ENCODE measurements around the gene SPINK1. TPM values are rescaled to one million over a fixed set of nuclear protein-coding genes. Genes with fewer than 3 reads are reported as not detected.
A peak's percentile ranks its signal among the peaks of the same experiment; 100 is the strongest.
"Not testable (repeated sequence)": the region's sequence is repeated elsewhere in the genome, so short reads cannot be mapped to it uniquely, and the experiment has no call there.

Gene SPINK1
- total RNA-seq, 1 donor from 2014 or later: not detected

- no peaks in the 10 kb centered on the region for H3K9me3 ChIP-seq
- no peaks in the 10 kb centered on the region for H3K36me3 ChIP-seq
- no peak for TF ChIP-seq CTCF (IDR thresholded peaks at IDR 0.05)
- intact Hi-C loops (cut with DNase I): no loop called here
- ATAC-seq (no peak), DNase-seq (no peak)
- no peak overlapping the region for H3K4me3 ChIP-seq
- peaks cover 5% of the 10 kb centered on the region for H3K4me1 ChIP-seq
- H3K27me3 ChIP-seq: no peaks in the 10 kb centered on the region
- H3K27ac ChIP-seq: no peak overlapping the region
These were observed 21.4 kb downstream of the SPINK1 start for GRCh38 chr5:147809830-147810666.

- H3K4me3 ChIP-seq: no peak overlapping the region
- H3K27ac ChIP-seq: peak overlapping the region; percentile 34
- peak; percentile 90 for ATAC-seq
- no peaks in the 10 kb centered on the region for H3K36me3 ChIP-seq
- peak; percentile 73 for DNase-seq
- no peaks in the 10 kb centered on the region for H3K9me3 ChIP-seq
- H3K27me3 ChIP-seq: no peaks in the 10 kb centered on the region
- H3K4me1 ChIP-seq: peaks cover 14% of the 10 kb centered on the region
- intact Hi-C loops (cut with DNase I): no loop called here
- TF ChIP-seq CTCF (IDR thresholded peaks at IDR 0.05): no peak
These were observed 26.4 kb downstream of the SPINK1 start for GRCh38 chr5:147805030-147805454.

GRCh38 chr5:147804334-147804733 is 27.1 kb downstream of the SPINK1 start:
- ATAC-seq: no peak
- no peaks in the 10 kb centered on the region for H3K27me3 ChIP-seq
- H3K36me3 ChIP-seq: no peaks in the 10 kb centered on the region
- H3K4me1 ChIP-seq: peaks cover 14% of the 10 kb centered on the region
- peak overlapping the region; percentile 51 for H3K27ac ChIP-seq
- no peaks in the 10 kb centered on the region for H3K9me3 ChIP-seq
- DNase-seq: no peak
- TF ChIP-seq CTCF (IDR thresholded peaks at IDR 0.05): no peak
- no peak overlapping the region for H3K4me3 ChIP-seq
- intact Hi-C loops (cut with DNase I): no loop called here

GRCh38 chr5:147803926-147804325 is 27.5 kb downstream of the SPINK1 start:
- H3K27ac ChIP-seq: no peak overlapping the region
- intact Hi-C loops (cut with DNase I): no loop called here
- DNase-seq (no peak), ATAC-seq (no peak)
- no peaks in the 10 kb centered on the region for H3K27me3 ChIP-seq
- H3K4me1 ChIP-seq: peaks cover 14% of the 10 kb centered on the region
- no peak overlapping the region for H3K4me3 ChIP-seq
- H3K36me3 ChIP-seq: no peaks in the 10 kb centered on the region
- no peaks in the 10 kb centered on the region for H3K9me3 ChIP-seq
- no peak for TF ChIP-seq CTCF (IDR thresholded peaks at IDR 0.05)

- H3K4me1 ChIP-seq: peaks cover 14% of the 10 kb centered on the region
- DNase-seq; intact Hi-C loops (cut with DNase I): not testable (repeated sequence)
These were observed 28.3 kb downstream of the SPINK1 start for GRCh38 chr5:147803161-147803560.

GRCh38 chr5:147801461-147801860 is 30.0 kb downstream of the SPINK1 start:
- no peak for TF ChIP-seq CTCF (IDR thresholded peaks at IDR 0.05)
- intact Hi-C loops (cut with DNase I): no loop called here
- no peak overlapping the region for H3K4me3 ChIP-seq
- no peaks in the 10 kb centered on the region for H3K27me3 ChIP-seq
- no peaks in the 10 kb centered on the region for H3K36me3 ChIP-seq
- H3K9me3 ChIP-seq: no peaks in the 10 kb centered on the region
- ATAC-seq: no peak
- H3K4me1 ChIP-seq: peaks cover 14% of the 10 kb centered on the region
- no peak for DNase-seq
- H3K27ac ChIP-seq: no peak overlapping the region

More at GRCh38 chr5:147803161-147803560, 28.3 kb downstream of the SPINK1 start:
- H3K36me3 ChIP-seq, H3K27ac ChIP-seq, H3K4me3 ChIP-seq, H3K27me3 ChIP-seq, ATAC-seq, H3K9me3 ChIP-seq: not testable (repeated sequence)

Data from upper lobe of right lung (tissue), 1 donor.